Measurements from ENCODE around the gene IL4. TPM values are rescaled to one million over a fixed set of nuclear protein-coding genes. Genes with fewer than 3 reads are reported as not detected.
A peak's percentile ranks its signal among the peaks of the same experiment; 100 is the strongest.

The IL4 gene
- total RNA-seq, 2 experiments from 2014 or later, result 0.72 to 1.4 TPM

GRCh38 chr5:132663771-132664695 lies 9.8 kb upstream of the IL4 start:
- H3K27me3 Mint-ChIP-seq, result no peaks in the 10 kb centered on the region
- no peaks in the 10 kb centered on the region for H3K9me3 Mint-ChIP-seq
- H3K4me3 Mint-ChIP-seq, result peak overlapping the region; percentile 31
- peak; percentile 22 for ATAC-seq
- DNase-seq, result peak; percentile 43
- H3K27ac Mint-ChIP-seq, result peak overlapping the region; percentile 83
- CTCF ChIA-PET, result interaction anchor here (0.7 kb wide), 1 partner anchor 27 kb away, joined by 3 read pairs; no protein-coding TSS in a partner anchor
- intact Hi-C loops (cut with micrococcal nuclease), result no loop called here
- H3K4me1 Mint-ChIP-seq (ENCODE audit: low read depth), result peaks cover 50% of the 10 kb centered on the region
- no peak for TF ChIP-seq CTCF (IDR thresholded peaks at IDR 0.05)
- no peaks in the 10 kb centered on the region for H3K36me3 Mint-ChIP-seq (ENCODE audit: low read depth)
- POLR2A ChIA-PET, result interaction anchor here (1.1 to 9.9 kb wide), 2 partner anchors 10 to 21 kb away, joined by 4 to 102 read pairs; partner anchors contain the start of gene IL4

- ATAC-seq, result no peak
- Mint-ChIP-seq H3K4me1 (ENCODE audit: low read depth) (peaks cover 49% of the 10 kb centered on the region), H3K9me3 (no peaks in the 10 kb centered on the region), H3K36me3 (ENCODE audit: low read depth) (no peaks in the 10 kb centered on the region), H3K27me3 (no peaks in the 10 kb centered on the region), H3K27ac (peak overlapping the region; percentile 83), H3K4me3 (no peak overlapping the region)
- ChIA-PET POLR2A (interaction anchor here (1.1 to 9.9 kb wide), 2 partner anchors 9 to 22 kb away, joined by 4 to 102 read pairs; partner anchors contain the start of gene IL4), CTCF (interaction anchor here (0.9 kb wide), 1 partner anchor 15 kb away, joined by 3 read pairs; no protein-coding TSS in a partner anchor)
- TF ChIP-seq CTCF (IDR thresholded peaks at IDR 0.05), result no peak
- no peak for DNase-seq
- intact Hi-C loops (cut with micrococcal nuclease), result no loop called here
Observed at GRCh38 chr5:132664696-132665209, 9.0 kb upstream of the IL4 start.

- H3K27me3 Mint-ChIP-seq, result no peaks in the 10 kb centered on the region
- TF ChIP-seq CTCF (IDR thresholded peaks at IDR 0.05), result no peak
- H3K4me1 Mint-ChIP-seq (ENCODE audit: low read depth), result peaks cover 40% of the 10 kb centered on the region
- ChIA-PET CTCF (interaction anchor here (0.9 to 1.2 kb wide), 2 partner anchors 14 to 138 kb away, joined by 3 read pairs; no protein-coding TSS in a partner anchor), POLR2A (interaction anchor here (1.1 to 1.3 kb wide), 2 partner anchors 8 to 30 kb away, joined by 4 to 5 read pairs; partner anchors contain the start of gene IL4)
- H3K36me3 Mint-ChIP-seq (ENCODE audit: low read depth), result no peaks in the 10 kb centered on the region
- H3K27ac Mint-ChIP-seq, result no peak overlapping the region
- H3K9me3 Mint-ChIP-seq, result no peaks in the 10 kb centered on the region
- intact Hi-C loops (cut with micrococcal nuclease), result no loop called here
- ATAC-seq, result no peak
- DNase-seq, result no peak
- no peak overlapping the region for H3K4me3 Mint-ChIP-seq
Observed at GRCh38 chr5:132665574-132666080, 8.2 kb upstream of the IL4 start.

GRCh38 chr5:132666310-132667123 lies 7.3 kb upstream of the IL4 start:
- ATAC-seq (no peak), DNase-seq (no peak)
- no peaks in the 10 kb centered on the region for H3K9me3 Mint-ChIP-seq
- intact Hi-C loops (cut with micrococcal nuclease), result no loop called here
- POLR2A ChIA-PET, result interaction anchor here (0.8 to 1.3 kb wide), 3 partner anchors 10 to 31 kb away, joined by 4 to 5 read pairs (median 4); no protein-coding TSS in a partner anchor
- no peak for TF ChIP-seq CTCF (IDR thresholded peaks at IDR 0.05)
- no peak overlapping the region for H3K27ac Mint-ChIP-seq
- peaks cover 31% of the 10 kb centered on the region for H3K4me1 Mint-ChIP-seq (ENCODE audit: low read depth)
- H3K27me3 Mint-ChIP-seq, result no peaks in the 10 kb centered on the region
- H3K4me3 Mint-ChIP-seq, result no peak overlapping the region
- H3K36me3 Mint-ChIP-seq (ENCODE audit: low read depth), result no peaks in the 10 kb centered on the region
- CTCF ChIA-PET, result interaction anchor here (0.7 to 1.2 kb wide), 2 partner anchors 139 to 154 kb away, joined by 3 read pairs; no protein-coding TSS in a partner anchor

Data from activated CD8-positive, alpha-beta T cell treated with anti-CD3 and anti-CD28 coated beads for 36 hours (primary cell).